ENCODE results near the gene PDE10A.

GRCh38 chr6:165692106-165692653 is 29.1 kb upstream of the PDE10A start:
- TF ChIP-seq, protein P1, sequence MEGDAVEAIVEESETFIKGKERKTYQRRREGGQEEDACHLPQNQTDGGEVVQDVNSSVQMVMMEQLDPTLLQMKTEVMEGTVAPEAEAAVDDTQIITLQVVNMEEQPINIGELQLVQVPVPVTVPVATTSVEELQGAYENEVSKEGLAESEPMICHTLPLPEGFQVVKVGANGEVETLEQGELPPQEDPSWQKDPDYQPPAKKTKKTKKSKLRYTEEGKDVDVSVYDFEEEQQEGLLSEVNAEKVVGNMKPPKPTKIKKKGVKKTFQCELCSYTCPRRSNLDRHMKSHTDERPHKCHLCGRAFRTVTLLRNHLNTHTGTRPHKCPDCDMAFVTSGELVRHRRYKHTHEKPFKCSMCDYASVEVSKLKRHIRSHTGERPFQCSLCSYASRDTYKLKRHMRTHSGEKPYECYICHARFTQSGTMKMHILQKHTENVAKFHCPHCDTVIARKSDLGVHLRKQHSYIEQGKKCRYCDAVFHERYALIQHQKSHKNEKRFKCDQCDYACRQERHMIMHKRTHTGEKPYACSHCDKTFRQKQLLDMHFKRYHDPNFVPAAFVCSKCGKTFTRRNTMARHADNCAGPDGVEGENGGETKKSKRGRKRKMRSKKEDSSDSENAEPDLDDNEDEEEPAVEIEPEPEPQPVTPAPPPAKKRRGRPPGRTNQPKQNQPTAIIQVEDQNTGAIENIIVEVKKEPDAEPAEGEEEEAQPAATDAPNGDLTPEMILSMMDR (IDR thresholded peaks at IDR 0.05), result no peak
- TF ChIP-seq POLR2A (IDR thresholded peaks at IDR 0.05), result no peak
